NCI-H526 treated with DMSO at 0.1 percent for 48 hours (cell line): ENCODE results near the gene LRRC52.
"Not testable (repeated sequence)": the region's sequence is repeated elsewhere in the genome, so short reads cannot be mapped to it uniquely, and the experiment has no call there.

Experiments used
- DNase-seq: peaks from one replicate; lab custom pipeline; 2025; lab: John Stamatoyannopoulos, UW

The LRRC52 gene

GRCh38 chr1:165581926-165582325 is 38.1 kb downstream of the LRRC52 start:
- DNase-seq: no peak

GRCh38 chr1:165586398-165586797 is 42.6 kb downstream of the LRRC52 start:
- DNase-seq: no peak

- not testable (repeated sequence) for DNase-seq
Observed at GRCh38 chr1:165591391-165591790, 47.6 kb downstream of the LRRC52 start.

GRCh38 chr1:165592945-165593823 is 49.4 kb downstream of the LRRC52 start:
- DNase-seq: peak; percentile 85

DNA sequence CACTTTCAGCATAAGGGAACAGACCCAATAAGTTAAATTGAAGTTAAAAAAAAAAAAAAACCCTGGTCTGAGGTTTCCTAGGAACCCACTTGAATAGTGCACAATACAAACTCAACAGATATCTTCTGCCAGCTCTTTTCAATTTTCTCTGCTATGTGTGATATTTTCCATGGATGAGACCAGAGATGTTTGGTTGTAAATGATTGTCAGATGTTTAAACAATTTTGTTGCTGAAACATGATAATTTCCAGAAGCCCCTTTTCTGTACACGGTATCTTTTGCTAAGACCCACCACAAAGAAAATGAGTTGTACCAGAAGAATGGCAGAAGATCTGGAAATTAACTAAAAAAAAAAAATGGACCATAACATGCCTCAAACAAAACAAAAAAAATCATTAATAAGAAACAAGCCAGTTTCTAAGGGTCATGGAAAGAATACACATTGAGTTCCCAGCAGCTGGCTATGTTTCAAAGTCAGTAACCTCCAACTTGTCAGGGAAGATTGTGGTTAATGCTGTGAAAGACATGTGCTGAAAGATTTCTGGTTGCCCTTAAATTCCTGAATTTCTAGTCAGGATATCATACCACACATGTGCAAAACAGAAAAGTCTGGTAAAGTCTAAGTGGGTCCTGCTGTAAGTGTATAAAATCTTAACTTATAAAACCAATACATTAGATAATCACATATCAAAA is 51.6 kb downstream of the LRRC52 start:
- DNase-seq: no peak

DNA sequence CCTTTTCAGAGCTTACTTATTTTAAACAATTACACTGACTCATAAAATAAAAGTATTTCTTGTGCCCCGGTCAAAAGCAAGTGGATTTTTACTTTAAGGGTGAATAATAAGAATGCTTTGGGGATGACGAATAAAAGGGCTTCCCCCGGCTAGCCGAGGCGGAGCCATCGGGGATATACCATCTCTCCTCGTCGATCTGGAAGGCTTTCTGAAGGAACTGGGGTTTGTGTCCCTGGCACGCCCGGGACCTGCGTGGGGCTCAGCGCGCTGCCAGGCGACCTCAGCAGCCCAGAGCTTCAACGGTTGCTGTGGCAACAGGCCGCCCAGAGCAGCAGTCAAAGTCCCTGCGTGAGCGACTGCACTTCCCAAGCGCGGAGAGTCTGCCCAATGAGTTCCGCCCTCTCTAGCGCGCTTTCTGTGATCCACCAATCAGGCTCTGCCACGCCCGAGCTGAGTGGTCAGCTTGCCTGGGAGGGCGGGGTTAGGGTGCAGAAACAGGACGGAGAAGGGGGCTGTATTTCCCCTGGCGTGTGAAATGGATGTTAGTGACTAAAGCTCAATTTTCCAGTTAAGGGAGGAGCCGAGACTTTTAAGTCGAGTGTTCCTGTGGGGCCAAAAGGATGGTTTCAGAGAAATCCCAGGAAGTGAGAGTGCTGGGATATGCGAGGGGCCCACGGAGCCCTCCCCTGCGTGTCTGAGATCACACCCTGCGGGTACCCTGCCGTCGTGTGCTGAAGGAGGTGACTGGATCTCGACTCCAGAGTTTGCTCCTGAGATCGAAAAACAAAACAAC is 54.3 kb downstream of the LRRC52 start:
- peak; percentile 98 for DNase-seq

- DNase-seq: no peak
Observed at GRCh38 chr1:165598676-165599059, 54.9 kb downstream of the LRRC52 start.

- no peak for DNase-seq
Observed at GRCh38 chr1:165600793-165601192, 57.0 kb downstream of the LRRC52 start.

- no peak for DNase-seq
Observed at GRCh38 chr1:165603810-165604209, 60.0 kb downstream of the LRRC52 start.

DNA sequence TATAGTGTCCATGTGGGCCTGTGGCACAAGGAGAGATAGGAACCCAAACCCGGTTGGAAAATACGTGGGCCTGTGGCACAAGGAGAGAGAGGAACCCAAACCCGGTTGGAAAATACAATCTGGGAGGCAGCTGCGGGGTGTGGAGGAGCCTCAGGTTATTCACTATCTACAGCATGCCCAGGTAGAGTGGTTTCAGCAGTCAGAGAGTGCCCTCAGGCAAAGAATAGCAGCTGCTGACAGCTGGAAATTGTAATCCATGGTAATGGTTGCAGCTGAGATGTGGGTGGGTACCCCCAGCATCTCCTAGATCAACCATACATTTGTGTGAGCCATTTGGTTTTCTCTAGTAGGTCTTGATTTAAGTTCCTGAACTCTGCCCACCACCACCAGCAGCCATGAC is 61.4 kb downstream of the LRRC52 start:
- DNase-seq: no peak

- not testable (repeated sequence) for DNase-seq
Observed at GRCh38 chr1:165606676-165607075, 62.9 kb downstream of the LRRC52 start.

GRCh38 chr1:165610866-165611265 is 67.1 kb downstream of the LRRC52 start:
- DNase-seq: no peak

DNA sequence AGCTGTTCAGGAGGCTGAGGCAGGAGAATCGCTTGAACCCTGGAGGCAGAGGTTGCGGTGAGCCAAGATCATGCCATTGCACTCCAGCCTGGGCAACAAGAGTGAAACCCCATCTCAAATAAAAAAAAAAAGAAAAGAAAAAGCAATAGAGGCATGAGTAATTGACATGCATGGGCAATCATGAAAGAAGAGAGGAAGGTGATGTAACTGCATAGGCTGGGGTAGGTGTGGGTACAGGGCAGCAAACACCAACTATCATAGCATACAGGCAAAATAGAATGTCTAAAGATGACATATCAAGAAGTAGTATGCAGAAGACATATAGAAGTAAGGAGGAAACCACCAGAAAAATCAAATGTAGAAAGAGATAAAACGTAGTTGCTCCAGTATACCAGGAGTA is 68.3 kb downstream of the LRRC52 start:
- no peak for DNase-seq
